ENCODE results near the gene GOLGA3.
A peak's percentile ranks its signal among the peaks of the same experiment; 100 is the strongest.
"Not testable (repeated sequence)": the region's sequence is repeated elsewhere in the genome, so short reads cannot be mapped to it uniquely, and the experiment has no call there.

The GOLGA3 gene

GRCh38 chr12:132828706-132829534 lies at the start of gene GOLGA3:
Gene GOLGA3 (minus strand): TSS chr12:132828869. CDS start chr12:132822128, 6,741 bp downstream.
- H3K4me3 ChIP-seq (ENCODE audit: low read depth, low read length) = peak within 1 kb of the TSS; percentile 94
- no peak for TF ChIP-seq CTCF (IDR thresholded peaks at IDR 0.05; ENCODE audit: low read depth, low read length)

GRCh38 chr12:132874620-132875019 lies 46.0 kb upstream of the GOLGA3 start:
- not testable (repeated sequence) for H3K4me3 ChIP-seq (ENCODE audit: low read depth, low read length)

- no peak for TF ChIP-seq CTCF (IDR thresholded peaks at IDR 0.05; ENCODE audit: low read depth, low read length)
- no peak overlapping the region for H3K4me3 ChIP-seq (ENCODE audit: low read depth, low read length)
Observed at GRCh38 chr12:132874175-132874574, 45.5 kb upstream of the GOLGA3 start.

GRCh38 chr12:132873724-132874123 lies 45.1 kb upstream of the GOLGA3 start:
- TF ChIP-seq CTCF (IDR thresholded peaks at IDR 0.05; ENCODE audit: low read depth, low read length) = no peak
- no peak overlapping the region for H3K4me3 ChIP-seq (ENCODE audit: low read depth, low read length)

- H3K4me3 ChIP-seq (ENCODE audit: low read depth, low read length) = no peak overlapping the region
- no peak for TF ChIP-seq CTCF (IDR thresholded peaks at IDR 0.05; ENCODE audit: low read depth, low read length)
Observed at GRCh38 chr12:132872975-132873421, 44.3 kb upstream of the GOLGA3 start.

- no peak overlapping the region for H3K4me3 ChIP-seq (ENCODE audit: low read depth, low read length)
- no peak for TF ChIP-seq CTCF (IDR thresholded peaks at IDR 0.05; ENCODE audit: low read depth, low read length)
Observed at GRCh38 chr12:132872073-132872855, 43.6 kb upstream of the GOLGA3 start.

GRCh38 chr12:132869551-132869950 lies 40.9 kb upstream of the GOLGA3 start:
- no peak for TF ChIP-seq CTCF (IDR thresholded peaks at IDR 0.05; ENCODE audit: low read depth, low read length)
- no peak overlapping the region for H3K4me3 ChIP-seq (ENCODE audit: low read depth, low read length)
